MM.1S (cell line): ENCODE data around the gene FANCM.

Experiments
- DNase-seq: peaks from one replicate; pipeline ENCODE4 v3.0.0-alpha.2; 2015
- H2AFZ ChIP-seq: fragments of 300-600 bp; sonication (generic); 2 replicates; pipeline ENCODE4 v1.6.0; 2016; ENCODE audit warnings: antibody characterized with exemption, low read length
- H3F3A ChIP-seq: fragments of 300-600 bp; sonication (generic); 2 replicates; pipeline ENCODE4 v1.6.1; 2016; ENCODE audit warnings: mild to moderate bottlenecking, antibody characterized with exemption, low read length, moderate library complexity, mixed read lengths; ENCODE audit not compliant: insufficient read depth
- H3K27ac ChIP-seq: fragments of 300-600 bp; sonication (generic); 2 replicates; pipeline ENCODE4 v1.5.1; 2016; ENCODE audit warnings: mild to moderate bottlenecking, low read length
- H3K27me3 ChIP-seq: fragments of 300-600 bp; sonication (generic); replicated peaks from 2 replicates; pipeline ENCODE4 v1.6.0; 2016; ENCODE audit warnings: low read length; ENCODE audit not compliant: insufficient read depth
- H3K36me3 ChIP-seq: fragments of 300-600 bp; sonication (generic); replicated peaks from 2 replicates; pipeline ENCODE4 v1.6.1; 2016; ENCODE audit warnings: mild to moderate bottlenecking, low read length, mixed read lengths; ENCODE audit not compliant: insufficient read depth
- H3K4me1 ChIP-seq: fragments of 300-600 bp; sonication (generic); 2 replicates; pipeline ENCODE4 v1.6.1; 2016; ENCODE audit warnings: low read length, mixed read lengths
- H3K4me2 ChIP-seq: fragments of 300-600 bp; sonication (generic); 2 replicates; pipeline ENCODE4 v1.6.0; 2016; ENCODE audit warnings: low read depth, low read length
- H3K4me3 ChIP-seq: fragments of 300-600 bp; sonication (generic); 2 replicates; pipeline ENCODE4 v1.5.1; 2016; ENCODE audit warnings: low read length, mixed read lengths
- H3K79me2 ChIP-seq: fragments of 300-600 bp; sonication (generic); 2 replicates; pipeline ENCODE4 v1.6.1; 2016; ENCODE audit warnings: mixed run types, low read length, mixed read lengths
- H3K9ac ChIP-seq: fragments of 300-600 bp; sonication (generic); 2 replicates; pipeline ENCODE4 v1.6.1; 2016; ENCODE audit warnings: low read length, mixed read lengths
- H3K9me2 ChIP-seq: fragments of 300-600 bp; sonication (generic); replicated peaks from 2 replicates; pipeline ENCODE4 v1.6.1; 2016; ENCODE audit warnings: mild to moderate bottlenecking, low read length, mixed read lengths; ENCODE audit not compliant: insufficient read depth
- H3K9me3 ChIP-seq: fragments of 300-600 bp; sonication (generic); replicated peaks from 2 replicates; pipeline ENCODE4 v1.6.1; 2016; ENCODE audit warnings: mild to moderate bottlenecking, low read length, mixed read lengths; ENCODE audit not compliant: insufficient read depth
- H4K20me1 ChIP-seq: fragments of 300-600 bp; sonication (generic); 2 replicates; pipeline ENCODE4 v1.6.1; 2016; ENCODE audit warnings: mild to moderate bottlenecking, low read length, moderate library complexity, mixed read lengths; ENCODE audit not compliant: insufficient read depth
- CTCF ChIP-seq: fragments of 300-600 bp; sonication (generic); IDR thresholded peaks from 2 replicates; pipeline ENCODE4 v1.5.1; 2016; ENCODE audit warnings: antibody characterized with exemption, low read length, mixed read lengths
- EZH2 ChIP-seq: fragments of 300-600 bp; sonication (generic); optimal IDR thresholded peaks from 2 replicates; pipeline ENCODE3; 2017; ENCODE audit warnings: low read depth, mild to moderate bottlenecking, antibody characterized with exemption, low read length, mixed read lengths
- EZH2phosphoT487 ChIP-seq: fragments of 300-600 bp; sonication (generic); IDR thresholded peaks from 2 replicates; pipeline ENCODE4 v1.6.1; 2018; ENCODE audit warnings: antibody characterized with exemption, low read length

FANCM gene

DNA sequence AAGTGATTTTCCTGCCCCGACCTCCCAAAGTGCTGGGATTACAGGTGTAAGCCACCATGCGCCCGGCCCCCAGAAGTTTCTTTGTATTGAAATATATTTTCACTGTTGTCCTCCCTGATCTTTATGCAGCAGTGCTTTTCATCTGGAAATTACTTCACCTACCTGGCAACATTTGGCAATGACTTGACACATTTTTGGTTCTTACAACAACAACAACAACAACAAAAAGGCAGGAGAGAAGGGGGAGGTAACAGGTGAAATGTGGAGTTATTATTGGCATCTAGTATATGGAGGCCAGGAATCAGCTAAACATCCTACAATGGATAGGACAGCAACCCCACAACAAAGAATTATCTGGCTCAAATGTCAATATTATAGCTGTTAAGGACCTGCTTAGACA is 13.9 kb downstream of the FANCM start:
- Histone ChIP-seq H3K4me1 (no peaks in the 10 kb centered on the region), H3K4me3 (no peak overlapping the region), H3K36me3 (no peaks in the 10 kb centered on the region), H3K27ac (no peak overlapping the region), H3K79me2 (no peaks in the 10 kb centered on the region), H3K9me3 (no peaks in the 10 kb centered on the region), H3F3A (no peaks in the 10 kb centered on the region), H3K9me2 (no peaks in the 10 kb centered on the region), H2AFZ (no peak overlapping the region), H3K27me3 (no peaks in the 10 kb centered on the region), H4K20me1 (no peaks in the 10 kb centered on the region), H3K9ac (no peak overlapping the region), H3K4me2 (no peak overlapping the region)
- TF ChIP-seq EZH2phosphoT487 (no peak), CTCF (no peak), EZH2 (no peak)
- no peak for DNase-seq

GRCh38 chr14:45150386-45150890 is 14.7 kb downstream of the FANCM start:
- Histone ChIP-seq H2AFZ (no peak overlapping the region), H3K27me3 (no peaks in the 10 kb centered on the region), H3K9ac (no peak overlapping the region), H3K27ac (no peak overlapping the region), H3K4me2 (no peak overlapping the region), H3K36me3 (no peaks in the 10 kb centered on the region), H3K4me1 (no peaks in the 10 kb centered on the region), H3F3A (no peaks in the 10 kb centered on the region), H4K20me1 (no peaks in the 10 kb centered on the region), H3K4me3 (no peak overlapping the region), H3K9me2 (no peaks in the 10 kb centered on the region), H3K79me2 (no peaks in the 10 kb centered on the region), H3K9me3 (no peaks in the 10 kb centered on the region)
- no peak for DNase-seq
- no peak for TF ChIP-seq CTCF
- TF ChIP-seq EZH2 = no peak
- TF ChIP-seq EZH2phosphoT487 = no peak

DNA sequence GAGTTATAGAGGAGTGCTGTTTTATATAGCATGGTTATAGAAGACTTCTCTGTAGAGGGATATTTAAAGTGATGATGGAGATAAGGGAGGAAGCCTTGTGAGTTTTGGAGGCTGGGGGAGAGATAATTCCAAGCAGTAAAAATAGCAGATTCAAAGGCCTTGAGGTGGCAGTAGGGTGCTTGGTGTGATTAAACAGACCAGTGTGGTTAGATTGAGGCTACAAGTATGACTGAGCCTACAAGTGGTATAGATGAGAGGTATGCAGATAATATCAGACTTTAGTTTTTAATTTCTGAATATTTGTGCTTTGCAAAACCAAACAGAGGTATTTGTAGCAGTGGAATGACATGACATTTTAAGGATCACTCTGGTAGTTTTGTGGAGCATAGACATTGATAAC is 20.3 kb downstream of the FANCM start:
- Histone ChIP-seq H3K36me3 (no peaks in the 10 kb centered on the region), H3K4me3 (no peak overlapping the region)

More for the DNA sequence above, 20.3 kb downstream of the FANCM start:
- Histone ChIP-seq H3K9ac (no peak overlapping the region), H3K4me1 (no peaks in the 10 kb centered on the region), H3K9me2 (no peaks in the 10 kb centered on the region), H3K27ac (no peak overlapping the region), H2AFZ (no peak overlapping the region), H3K9me3 (no peaks in the 10 kb centered on the region), H3K27me3 (no peaks in the 10 kb centered on the region), H4K20me1 (no peaks in the 10 kb centered on the region), H3F3A (no peaks in the 10 kb centered on the region), H3K79me2 (no peaks in the 10 kb centered on the region), H3K4me2 (no peak overlapping the region)
- TF ChIP-seq CTCF = no peak
- TF ChIP-seq EZH2 = no peak
- TF ChIP-seq EZH2phosphoT487 = no peak
- DNase-seq = no peak
